Activated CD4-positive, alpha-beta memory T cell treated with anti-CD3 and anti-CD28 coated beads, Interleukin-2, amount 10 ng/mL, durations not matched to agents 7 days and 5 days (primary cell): ENCODE measurements around the gene CST11. TPM values are rescaled to one million over a fixed set of nuclear protein-coding genes. Genes with fewer than 3 reads are reported as not detected.

Experiments
- CTCF ChIA-PET: fragments of 350-600 bp; sonication (Branson Sonifier 250); formaldehyde crosslinking; loops from one replicate; lab custom pipeline; 2021; ENCODE audit warnings: antibody characterized with exemption, inconsistent platforms; lab: Charles Lee
- POLR2A ChIA-PET: fragments of 350-600 bp; sonication (Branson Sonifier 250); formaldehyde crosslinking; loops from one replicate; lab custom pipeline; 2021; ENCODE audit warnings: antibody characterized with exemption; lab: Charles Lee
- DNase-seq: peaks from one replicate; pipeline ENCODE4 v3.0.0-alpha.2; 2020
- H3K27ac Mint-ChIP-seq: one replicate; pipeline ENCODE4 v1.8.0; 2021; ENCODE audit warnings: mild to moderate bottlenecking, mixed read lengths
- H3K27me3 Mint-ChIP-seq: one replicate; pipeline ENCODE4 v1.8.0; 2021; ENCODE audit warnings: mixed read lengths
- H3K36me3 Mint-ChIP-seq: one replicate; pipeline ENCODE4 v1.8.0; 2021; ENCODE audit warnings: low read depth, mixed read lengths
- H3K4me1 Mint-ChIP-seq: one replicate; pipeline ENCODE4 v1.8.0; 2021; ENCODE audit warnings: mixed read lengths
- H3K4me3 Mint-ChIP-seq: one replicate; pipeline ENCODE4 v1.8.0; 2021; ENCODE audit warnings: mild to moderate bottlenecking, mixed read lengths
- H3K9me3 Mint-ChIP-seq: one replicate; pipeline ENCODE4 v1.8.0; 2021; ENCODE audit warnings: mixed read lengths
- total RNA-seq, 2 experiments: library from RNA; stranded (reverse); gene quantifications; one replicate each; pipeline ENCODE4 v1.2.3, GENCODE V29; 2021

Gene CST11
- total RNA-seq, 2 experiments from 2014 or later = not detected

GRCh38 chr20:23449421-23449820 lies 3.3 kb downstream of the CST11 start:
- POLR2A ChIA-PET = no interaction called here
- Mint-ChIP-seq H3K27me3 (peaks cover 1% of the 10 kb centered on the region), H3K9me3 (no peaks in the 10 kb centered on the region), H3K36me3 (no peaks in the 10 kb centered on the region), H3K4me1 (peaks cover 12% of the 10 kb centered on the region), H3K4me3 (no peak overlapping the region), H3K27ac (no peak overlapping the region)
- DNase-seq = peak; percentile 31
- CTCF ChIA-PET = no interaction called here

GRCh38 chr20:23448167-23448566 lies 4.5 kb downstream of the CST11 start:
- Mint-ChIP-seq H3K27ac (no peak overlapping the region), H3K27me3 (peaks cover 1% of the 10 kb centered on the region), H3K4me3 (no peak overlapping the region), H3K4me1 (peaks cover 12% of the 10 kb centered on the region), H3K9me3 (no peaks in the 10 kb centered on the region), H3K36me3 (no peaks in the 10 kb centered on the region)
- POLR2A ChIA-PET = no interaction called here
- CTCF ChIA-PET = interaction anchor here (1.3 to 3.2 kb wide), 3 partner anchors 90 to 159 kb away, joined by 3 to 15 read pairs (median 5); partner anchors contain the start of gene NXT1
- DNase-seq = no peak

DNA sequence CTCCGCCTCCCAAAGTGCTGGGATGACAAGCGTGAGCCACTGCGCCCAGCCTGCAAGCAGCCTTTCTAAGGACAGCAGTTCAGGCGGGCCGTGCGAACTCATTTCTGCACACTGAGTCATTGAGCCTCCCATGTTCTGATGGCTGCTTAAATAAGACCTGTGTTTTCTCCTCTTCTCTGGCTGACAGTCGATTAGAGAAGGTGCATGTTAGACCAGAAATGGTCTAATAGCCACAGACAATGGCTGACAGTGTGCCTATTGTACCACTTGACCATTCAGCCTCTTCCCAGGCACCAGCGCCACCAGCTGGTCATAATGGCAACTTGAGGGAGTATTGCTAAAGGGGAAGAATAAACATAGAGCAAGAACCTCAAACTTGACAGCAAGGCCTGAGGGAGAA lies 6.2 kb downstream of the CST11 start:
- peaks cover 4% of the 10 kb centered on the region for H3K27me3 Mint-ChIP-seq
- no peaks in the 10 kb centered on the region for H3K36me3 Mint-ChIP-seq
- no peaks in the 10 kb centered on the region for H3K9me3 Mint-ChIP-seq
- peaks cover 12% of the 10 kb centered on the region for H3K4me1 Mint-ChIP-seq
- POLR2A ChIA-PET = no interaction called here
- CTCF ChIA-PET = interaction anchor here (0.8 to 3.2 kb wide), 7 partner anchors 12 to 160 kb away, joined by 3 to 15 read pairs (median 4); partner anchors contain the start of genes NAPB and NXT1
- DNase-seq = peak; percentile 54
- no peak overlapping the region for H3K4me3 Mint-ChIP-seq
- H3K27ac Mint-ChIP-seq = no peak overlapping the region

DNA sequence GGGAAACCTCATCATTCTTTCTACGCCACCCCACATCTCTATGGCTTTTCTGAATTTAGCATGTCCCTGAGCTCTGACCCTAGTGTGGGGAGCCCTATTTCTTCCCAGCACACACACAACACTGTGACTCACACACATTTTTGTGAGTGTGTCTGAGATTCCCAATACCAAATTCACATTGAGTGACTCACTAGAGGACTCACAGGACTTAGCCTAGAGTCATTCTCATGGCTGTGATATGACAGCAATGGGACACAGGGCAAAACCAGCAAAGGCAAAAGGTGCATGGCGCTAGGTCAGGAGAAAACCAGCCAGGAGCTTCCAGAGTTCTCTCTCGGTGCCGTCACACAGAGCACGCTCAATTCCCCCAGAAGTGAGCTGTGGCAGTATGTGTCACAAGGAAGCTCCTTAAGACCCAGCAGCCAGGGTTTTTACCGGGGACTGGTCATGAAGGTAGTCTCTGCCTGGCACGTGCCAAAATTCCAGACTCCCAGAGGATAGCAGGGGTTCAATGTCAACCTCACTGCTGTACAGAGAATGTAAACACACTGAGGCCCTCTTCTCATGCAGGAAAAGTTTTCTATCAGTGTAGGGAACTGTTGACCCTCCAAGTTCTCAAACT lies 7.0 kb downstream of the CST11 start:
- POLR2A ChIA-PET = no interaction called here
- Mint-ChIP-seq H3K9me3 (no peaks in the 10 kb centered on the region), H3K4me3 (no peak overlapping the region), H3K27ac (no peak overlapping the region), H3K36me3 (no peaks in the 10 kb centered on the region), H3K4me1 (peaks cover 12% of the 10 kb centered on the region), H3K27me3 (peaks cover 4% of the 10 kb centered on the region)
- DNase-seq = no peak
- CTCF ChIA-PET = interaction anchor here (1.2 to 3.2 kb wide), 2 partner anchors 96 to 161 kb away, joined by 4 to 15 read pairs; partner anchors contain the start of gene NXT1

DNA sequence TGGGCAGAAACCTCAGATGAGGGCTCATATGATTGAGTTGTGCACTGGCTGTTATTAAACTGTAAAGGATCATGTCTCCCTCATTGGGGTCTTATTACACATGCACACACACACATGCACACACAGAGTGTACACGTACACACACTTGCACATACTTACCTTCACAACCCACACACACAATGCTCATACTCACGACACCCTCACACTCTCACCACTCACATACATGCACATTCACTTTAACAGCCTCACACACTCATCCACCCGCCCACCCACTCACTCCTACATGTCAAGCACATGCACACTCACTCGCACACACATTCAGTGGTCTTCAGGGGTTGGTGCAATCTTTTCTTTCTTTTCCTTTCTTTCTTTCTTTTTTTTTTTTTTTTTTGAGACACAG lies 7.8 kb downstream of the CST11 start:
- H3K9me3 Mint-ChIP-seq = no peaks in the 10 kb centered on the region
- H3K27ac Mint-ChIP-seq = no peak overlapping the region
- CTCF ChIA-PET = interaction anchor here (3.2 kb wide), 1 partner anchor 95 kb away, joined by 15 read pairs; the partner anchor contains the start of gene NXT1
- no peaks in the 10 kb centered on the region for H3K36me3 Mint-ChIP-seq
- H3K4me1 Mint-ChIP-seq = peaks cover 9% of the 10 kb centered on the region
- H3K27me3 Mint-ChIP-seq = peaks cover 4% of the 10 kb centered on the region
- no peak overlapping the region for H3K4me3 Mint-ChIP-seq
- no peak for DNase-seq
- POLR2A ChIA-PET = no interaction called here

GRCh38 chr20:23442436-23442835 lies 10.2 kb downstream of the CST11 start:
- ChIA-PET CTCF (interaction anchor here (0.5 to 1.8 kb wide), 14 partner anchors 10 to 167 kb away, joined by 3 to 11 read pairs (median 4); partner anchors contain the start of genes NAPB and NXT1), POLR2A (no interaction called here)
- Mint-ChIP-seq H3K4me1 (no peaks in the 10 kb centered on the region), H3K9me3 (no peaks in the 10 kb centered on the region), H3K4me3 (no peak overlapping the region), H3K27ac (no peak overlapping the region), H3K36me3 (no peaks in the 10 kb centered on the region), H3K27me3 (peaks cover 3% of the 10 kb centered on the region)
- DNase-seq = no peak

GRCh38 chr20:23441850-23442313 lies 10.8 kb downstream of the CST11 start:
- H3K27ac Mint-ChIP-seq = no peak overlapping the region
- H3K4me1 Mint-ChIP-seq = no peaks in the 10 kb centered on the region

DNA sequence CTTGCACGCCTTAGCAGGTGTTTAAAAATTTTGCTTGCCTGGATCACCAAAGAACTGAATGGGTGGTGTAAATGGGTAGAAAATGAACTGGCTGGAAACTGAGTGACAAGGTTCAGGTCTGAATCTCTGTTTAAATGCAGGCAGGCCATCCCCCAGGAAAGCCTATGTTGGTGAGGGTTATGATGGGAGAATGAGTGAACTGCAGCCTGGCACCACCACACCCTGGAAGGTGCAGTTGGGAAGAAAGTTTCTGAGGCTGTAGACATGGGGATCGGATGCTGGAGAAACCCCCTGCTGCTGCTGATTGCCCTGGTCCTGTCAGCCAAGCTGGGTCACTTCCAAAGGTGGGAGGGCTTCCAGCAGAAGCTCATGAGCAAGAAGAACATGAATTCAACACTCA lies 12.7 kb downstream of the CST11 start:
- ChIA-PET CTCF (interaction anchor here (0.9 to 1.2 kb wide), 3 partner anchors 19 to 116 kb away, joined by 3 read pairs; partner anchors contain the start of gene NAPB), POLR2A (no interaction called here)
- Mint-ChIP-seq H3K27me3 (peaks cover 5% of the 10 kb centered on the region), H3K9me3 (no peaks in the 10 kb centered on the region), H3K4me1 (no peaks in the 10 kb centered on the region), H3K27ac (no peak overlapping the region), H3K36me3 (no peaks in the 10 kb centered on the region), H3K4me3 (no peak overlapping the region)
- no peak for DNase-seq

More at GRCh38 chr20:23441850-23442313, 10.8 kb downstream of the CST11 start:
- H3K9me3 Mint-ChIP-seq = no peaks in the 10 kb centered on the region
- POLR2A ChIA-PET = no interaction called here
- no peaks in the 10 kb centered on the region for H3K36me3 Mint-ChIP-seq
- H3K4me3 Mint-ChIP-seq = no peak overlapping the region
- peak; percentile 57 for DNase-seq
- CTCF ChIA-PET = interaction anchor here (0.8 to 1.6 kb wide), 11 partner anchors 10 to 327 kb away, joined by 3 to 11 read pairs (median 4); partner anchors contain the start of gene NAPB
- peaks cover 3% of the 10 kb centered on the region for H3K27me3 Mint-ChIP-seq

- no peak overlapping the region for H3K27ac Mint-ChIP-seq
- H3K36me3 Mint-ChIP-seq = no peaks in the 10 kb centered on the region
- no peaks in the 10 kb centered on the region for H3K9me3 Mint-ChIP-seq
- no peak for DNase-seq
- peaks cover 5% of the 10 kb centered on the region for H3K27me3 Mint-ChIP-seq
- ChIA-PET CTCF (interaction anchor here (1.4 kb wide), 1 partner anchor 22 kb away, joined by 3 read pairs; no protein-coding TSS in a partner anchor), POLR2A (no interaction called here)
- H3K4me1 Mint-ChIP-seq = no peaks in the 10 kb centered on the region
- no peak overlapping the region for H3K4me3 Mint-ChIP-seq
Measured at GRCh38 chr20:23438661-23439060, 14.0 kb downstream of the CST11 start.

DNA sequence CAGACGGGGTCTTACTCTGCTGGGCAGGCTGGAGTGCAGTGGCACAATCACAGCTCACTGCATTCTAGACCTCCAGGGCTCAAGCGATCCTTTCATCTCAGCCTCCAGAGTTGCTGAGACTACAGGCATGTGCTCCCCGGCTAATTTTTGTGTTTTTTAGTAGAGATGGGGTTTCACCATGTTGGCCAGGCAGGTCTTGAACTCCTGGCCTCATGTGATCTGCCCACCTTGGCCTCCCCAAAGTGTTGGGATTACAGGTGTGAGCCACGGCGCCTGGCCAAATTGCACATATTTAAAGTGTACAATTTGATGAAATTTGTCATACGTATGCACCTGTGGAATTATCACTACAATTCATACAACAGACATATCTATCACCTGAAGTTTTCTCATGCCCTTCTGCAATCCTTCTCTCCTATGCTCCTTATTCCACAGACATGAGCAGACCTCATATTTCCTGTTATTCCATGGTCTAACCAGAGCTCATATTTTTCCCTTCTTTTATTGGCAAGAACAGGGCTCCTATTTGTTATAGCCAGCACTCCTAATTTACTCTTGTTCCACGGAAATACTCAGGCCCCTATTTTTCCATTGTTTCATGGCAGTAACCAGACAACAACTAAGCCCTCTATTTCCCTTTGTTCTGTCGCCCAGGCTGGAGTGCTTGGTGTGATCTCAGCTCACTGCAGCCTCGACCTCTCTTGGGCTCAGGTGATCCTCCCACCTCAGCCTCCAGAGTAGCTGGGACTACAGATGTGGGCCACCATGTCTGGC lies 15.4 kb downstream of the CST11 start:
- ChIA-PET POLR2A (interaction anchor here (0.8 kb wide), 1 partner anchor 19 kb away, joined by 3 read pairs; no protein-coding TSS in a partner anchor), CTCF (interaction anchor here (1.0 to 1.5 kb wide), 3 partner anchors 16 to 170 kb away, joined by 3 to 4 read pairs (median 4); partner anchors contain the start of gene NAPB)
- Mint-ChIP-seq H3K4me3 (no peak overlapping the region), H3K9me3 (no peaks in the 10 kb centered on the region), H3K36me3 (no peaks in the 10 kb centered on the region), H3K4me1 (no peaks in the 10 kb centered on the region), H3K27ac (no peak overlapping the region), H3K27me3 (peaks cover 5% of the 10 kb centered on the region)
- DNase-seq = no peak

GRCh38 chr20:23436681-23437080 lies 16.0 kb downstream of the CST11 start:
- H3K4me3 Mint-ChIP-seq = no peak overlapping the region
- H3K9me3 Mint-ChIP-seq = no peaks in the 10 kb centered on the region
- H3K27ac Mint-ChIP-seq = no peak overlapping the region
- no peak for DNase-seq
- no peaks in the 10 kb centered on the region for H3K36me3 Mint-ChIP-seq
- H3K27me3 Mint-ChIP-seq = peaks cover 2% of the 10 kb centered on the region
- H3K4me1 Mint-ChIP-seq = no peaks in the 10 kb centered on the region
- ChIA-PET POLR2A (interaction anchor here (0.8 kb wide), 1 partner anchor 19 kb away, joined by 3 read pairs; no protein-coding TSS in a partner anchor), CTCF (interaction anchor here (1.5 kb wide), 1 partner anchor 170 kb away, joined by 4 read pairs; no protein-coding TSS in a partner anchor)

DNA sequence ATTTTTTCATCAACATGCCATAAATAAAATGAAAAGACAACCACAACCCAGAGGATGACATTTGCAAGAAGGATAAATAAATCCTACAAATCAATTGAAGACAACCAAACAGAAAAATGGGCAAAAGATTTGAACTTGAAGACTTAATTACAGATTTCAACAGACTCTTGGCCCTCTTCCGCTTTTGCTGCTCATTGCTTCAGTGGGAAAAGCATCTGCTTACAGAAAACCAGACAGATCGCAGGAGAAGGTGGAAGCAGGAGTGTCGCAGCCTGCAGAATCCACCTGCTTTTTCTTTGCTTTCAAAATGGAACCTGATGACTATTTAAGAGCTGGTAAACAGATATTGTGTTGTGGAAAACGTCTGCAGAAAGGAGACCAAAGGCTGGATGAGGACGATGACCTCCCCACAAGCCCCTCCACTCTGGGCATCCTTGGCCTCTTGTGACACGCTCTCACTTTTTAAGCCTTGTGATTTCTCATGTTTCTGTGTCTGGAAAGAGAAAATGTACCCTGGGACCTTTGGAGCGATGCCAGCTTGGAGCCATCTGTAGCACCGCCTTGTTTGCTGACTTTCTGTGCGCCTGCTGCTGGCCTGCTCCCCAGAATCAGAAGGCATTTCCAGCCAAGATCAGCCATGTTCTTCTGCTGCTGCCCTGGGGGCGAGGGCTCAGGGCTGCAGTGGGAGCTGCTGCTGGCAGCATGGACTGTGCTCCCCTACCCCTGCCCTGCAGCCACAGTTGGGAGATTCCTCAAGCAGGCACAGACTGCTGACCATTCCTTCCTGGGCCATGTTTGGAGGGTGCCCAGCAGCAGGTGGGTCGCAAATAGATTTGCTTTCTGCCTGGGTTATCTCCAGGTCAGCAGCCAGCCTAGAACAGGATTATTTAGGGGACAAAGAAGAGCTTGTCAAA lies 16.8 kb downstream of the CST11 start:
- H3K36me3 Mint-ChIP-seq = no peaks in the 10 kb centered on the region
- CTCF ChIA-PET = interaction anchor here (1.5 kb wide), 1 partner anchor 171 kb away, joined by 4 read pairs; no protein-coding TSS in a partner anchor
- H3K27me3 Mint-ChIP-seq = peaks cover 2% of the 10 kb centered on the region
- no peak overlapping the region for H3K4me3 Mint-ChIP-seq
- POLR2A ChIA-PET = interaction anchor here (0.8 kb wide), 1 partner anchor 18 kb away, joined by 3 read pairs; no protein-coding TSS in a partner anchor
- no peak overlapping the region for H3K27ac Mint-ChIP-seq
- H3K9me3 Mint-ChIP-seq = no peaks in the 10 kb centered on the region
- H3K4me1 Mint-ChIP-seq = no peaks in the 10 kb centered on the region
- DNase-seq = no peak
